H1 (cell line): ENCODE results near the gene DICER1. TPM values are rescaled to one million over a fixed set of nuclear protein-coding genes. Genes with fewer than 3 reads are reported as not detected.

Experiments used
- POLR2A ChIP-seq, 2 experiments: IDR thresholded peaks; 1 replicate in 1 of 2; 2 replicates in 1 of 2; pipeline ENCODE4 v1.6.1; 2011; ENCODE audit warnings: low read depth in 2 of 2, low read length in 2 of 2, mild to moderate bottlenecking in 2 of 2; ENCODE audit errors: control extremely low read depth in 1 of 2
- SIRT6 ChIP-seq: IDR thresholded peaks from one replicate; pipeline ENCODE4 v1.7.1; 2012; ENCODE audit warnings: low read length, inconsistent platforms
- polyA plus RNA-seq, 7 experiments: library from polyadenylated mRNA; depleted of rRNA in 3 of 7; stranded (reverse) in 5 of 7; unstranded in 2 of 7; fragments of >200 nt in 5 of 7; fragments of 200-250 nt in 2 of 7; gene quantifications; 1 replicate in 5 of 7; 2 replicates in 1 of 7; 4 replicates in 1 of 7; pipeline versions ENCODE4 v1.2.1 to v1.2.3, GENCODE V29; 2011 to 2013; ENCODE audit warnings: missing spikeins in 2 of 7, mixed read lengths in 2 of 7
- total RNA-seq: library from RNA; stranded (reverse); fragmentation: NEBNext Ultra II Directional; extraction: Animal tissue kit (Norgen Biotek cat#: 25700); gene quantifications from 2 replicates; pipeline ENCODE4 v1.2.1, GENCODE V29; 2021
- TF ChIP-seq, protein P1 (sequence below): IDR thresholded peaks from 2 replicates; pipeline ENCODE4 v1.6.1; 2012; ENCODE audit warnings: inconsistent platforms

Gene DICER1
- total and polyA plus RNA-seq, 2 of the 8 experiments (the other 6 are each of a cell fraction or from before 2014, with no cell fraction given), result 11.9 to 61.8 TPM

DNA sequence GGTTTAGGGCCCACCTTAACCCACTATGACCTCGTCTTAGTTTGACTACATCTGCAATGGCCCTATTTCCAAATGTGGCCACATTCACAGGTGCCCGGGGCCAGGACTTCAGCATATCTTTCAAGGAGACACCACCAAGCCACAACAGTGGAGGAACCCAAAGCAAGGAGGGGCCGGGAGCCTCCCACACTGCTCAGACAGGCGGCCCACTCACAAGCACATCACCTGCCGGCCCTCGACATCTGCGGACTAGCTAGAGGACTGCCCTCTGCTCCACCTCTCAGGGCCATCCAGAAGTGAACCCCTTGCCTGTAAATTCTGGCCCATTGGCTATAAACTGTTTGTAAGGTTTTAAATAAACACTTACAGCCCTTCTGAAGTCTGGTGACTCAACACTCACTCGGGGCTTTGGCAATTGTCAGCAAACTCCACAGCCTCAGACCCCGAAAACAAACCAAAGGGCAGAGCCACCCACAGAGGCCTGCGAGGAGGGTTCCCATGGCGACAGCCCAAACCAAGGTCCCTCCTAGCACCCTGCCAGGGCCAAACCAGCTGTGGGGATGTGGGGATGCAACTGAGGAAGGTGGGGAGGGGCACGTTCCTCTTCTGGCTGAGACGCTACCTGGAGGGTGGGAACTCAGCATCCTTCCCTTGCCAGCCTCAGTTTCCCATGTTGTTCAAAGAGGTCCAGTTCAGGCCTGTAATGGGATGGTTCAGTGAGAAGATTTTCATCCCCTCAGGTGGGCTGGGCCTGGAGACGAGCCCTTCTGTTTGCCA is 95.8 kb downstream of the DICER1 start (continued):
- TF ChIP-seq, protein P1, sequence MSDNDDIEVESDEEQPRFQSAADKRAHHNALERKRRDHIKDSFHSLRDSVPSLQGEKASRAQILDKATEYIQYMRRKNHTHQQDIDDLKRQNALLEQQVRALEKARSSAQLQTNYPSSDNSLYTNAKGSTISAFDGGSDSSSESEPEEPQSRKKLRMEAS, result no peak
- TF ChIP-seq SIRT6 (no peak), POLR2A (IDR thresholded peaks at IDR 0.05; ENCODE audit: control extremely low read depth in 1 of 2, low read depth in 2 of 2, low read length in 2 of 2) (no peak)
- TF ChIP-seq, all 59 proteins: peak for 0
